Motor neuron (in vitro differentiated cells): Measurements from ENCODE around the gene FAM110D. TPM values are rescaled to one million over a fixed set of nuclear protein-coding genes. Genes with fewer than 3 reads are reported as not detected.

ENCODE experiments used
- ATAC-seq, 8 experiments: fragments of 200-7000 bp; cut with Tn5 transposase; replicated peaks in 6 of 8; 2 replicates each; pipeline ENCODE4 v1.8.0; 2021; ENCODE audit warnings: mild to moderate bottlenecking in 8 of 8, moderate library complexity in 8 of 8
- H3K27ac ChIP-seq, 2 donors: fragments of 250-450 bp; sonication (Bioruptor Pico); 2 replicates each; pipeline ENCODE4 v1.9.0; 2021; ENCODE audit warnings: antibody characterized with exemption in 2 of 2, mild to moderate bottlenecking in 2 of 2, moderate library complexity in 1 of 2
- H3K4me1 ChIP-seq, 2 donors: fragments of 250-450 bp; sonication (Bioruptor Pico); replicated peaks in 1 of 2; 2 replicates each; pipeline ENCODE4 v1.6.1; 2021; ENCODE audit warnings: antibody characterized with exemption in 2 of 2, mild to moderate bottlenecking in 2 of 2, moderate library complexity in 1 of 2
- H3K4me3 ChIP-seq, 5 donors: fragments of 250-450 bp; sonication (Bioruptor Pico); 2 replicates each; pipeline ENCODE4 v1.9.0; 2021; ENCODE audit warnings: antibody characterized with exemption in 5 of 5, mild to moderate bottlenecking in 5 of 5, moderate library complexity in 4 of 5
- WGBS, 10 experiments: fragments of 450-650 bp; shearing (Covaris generic); methylation state at CpG; one replicate each; pipeline ENCODE4 v1.0.0; 2022; 5-methylcytosine and 5-hydroxymethylcytosine counted together
- in situ Hi-C, 9 experiments: fragments of 400-800 bp; cut with MboI; loops; one replicate each; pipeline ENCODE4 v1.15.0; 2021; ENCODE audit warnings: low sequenced_read_pairs in 9 of 9, low pct_unique_long_range_greater_than_20kb in 2 of 9; ENCODE audit not compliant: unreplicated experiment in 9 of 9
- total RNA-seq, 8 experiments: library from RNA; unstranded; fragments of 300-600 nt; gene quantifications; 2 replicates each; pipeline versions ENCODE4 v1.2.3 to v1.2.4, GENCODE V29; 2022

Gene FAM110D
- total RNA-seq, 8 experiments from 2014 or later: 0.15 to 1.1 (median 0.52) TPM

- ATAC-seq: peak; percentile 48 to 83 (median 56)
Observed at GRCh38 chr1:26190373-26190987, 31.6 kb downstream of the FAM110D start, which contains the start of gene CATSPER4. CATSPER4 (plus strand) TSS chr1:26190602; CDS start chr1:26190628, 26 bp downstream.

GRCh38 chr1:26191739-26192138 is 32.9 kb downstream of the FAM110D start:
- ATAC-seq: no peak
- WGBS, 10 experiments: 17 to 86% (median 55%) methylated on average over 1 to 3 of the region's 3 CpGs
- Histone ChIP-seq H3K27ac (no peak overlapping the region), H3K4me3 (no peak overlapping the region), H3K4me1 (peaks cover 0 to 4% of the 10 kb centered on the region in 2 donors)
- in situ Hi-C loops: no loop called here

More at GRCh38 chr1:26190373-26190987, 31.6 kb downstream of the FAM110D start, which contains the start of gene CATSPER4:
- WGBS, 10 experiments: 11 to 63% (median 31%) methylated on average over 2 to 6 of the region's 16 CpGs; no CpG with 5 or more reads in 4 of the 10 experiments
- H3K27ac ChIP-seq: peak within 1 kb of the TSS in 1 of 2 donors; percentile 53
- peaks cover 0 to 4% of the 10 kb centered on the region in 2 donors for H3K4me1 ChIP-seq
- in situ Hi-C loops: no loop called here
- no peak within 1 kb of the TSS for H3K4me3 ChIP-seq

- H3K4me3 ChIP-seq: no peak overlapping the region
- in situ Hi-C loops: no loop called here
- H3K4me1 ChIP-seq: peaks cover 0 to under 1% of the 10 kb centered on the region in 2 donors
- WGBS, 10 experiments: 33 to 100% (median 87%) methylated on average over 1 to 3 of the region's 3 CpGs; no CpG with 5 or more reads in 1 of the 10 experiments
- no peak for ATAC-seq
- H3K27ac ChIP-seq: no peak overlapping the region
Observed at GRCh38 chr1:26195805-26196204, 36.9 kb downstream of the FAM110D start.

- no peak overlapping the region for H3K4me3 ChIP-seq
- H3K27ac ChIP-seq: no peak overlapping the region
- ATAC-seq: no peak
- in situ Hi-C loops: no loop called here
- whole genome bisulfite sequencing, 10 experiments: 40 to 100% (median 83%) methylated on average over 1 to 3 of the region's 3 CpGs; no CpG with 5 or more reads in 5 of the 10 experiments
- peaks cover 0 to 6% of the 10 kb centered on the region in 2 donors for H3K4me1 ChIP-seq
Observed at GRCh38 chr1:26197301-26197700, 38.4 kb downstream of the FAM110D start.

GRCh38 chr1:26197813-26198212 is 38.9 kb downstream of the FAM110D start:
- in situ Hi-C loops: no loop called here
- no peak overlapping the region for H3K4me3 ChIP-seq
- H3K4me1 ChIP-seq: peaks cover 0 to 6% of the 10 kb centered on the region in 2 donors
- 20 to 81% (median 56%) methylated on average over 1 to 11 of the region's 11 CpGs; no CpG with 5 or more reads in 6 of the 10 experiments for WGBS, 10 experiments
- no peak overlapping the region for H3K27ac ChIP-seq
- no peak for ATAC-seq

GRCh38 chr1:26200413-26200812 is 41.5 kb downstream of the FAM110D start:
- peak in 2 of 8 experiments; percentile 10 to 25 for ATAC-seq
- no peak overlapping the region for H3K27ac ChIP-seq
- 50 to 100% (median 81%) methylated on average over 2 to 5 of the region's 5 CpGs; no CpG with 5 or more reads in 3 of the 10 experiments for WGBS, 10 experiments
- no peak overlapping the region for H3K4me3 ChIP-seq
- in situ Hi-C loops: no loop called here
- peaks cover 0 to 6% of the 10 kb centered on the region in 2 donors for H3K4me1 ChIP-seq

GRCh38 chr1:26203642-26204318 is 44.9 kb downstream of the FAM110D start:
- Histone ChIP-seq H3K27ac (no peak overlapping the region), H3K4me3 (no peak overlapping the region), H3K4me1 (peaks cover 0 to 6% of the 10 kb centered on the region in 2 donors)
- 63 to 100% (median 75%) methylated on average over 1 to 9 of the region's 9 CpGs; no CpG with 5 or more reads in 2 of the 10 experiments for WGBS, 10 experiments
- ATAC-seq: no peak
- in situ Hi-C loops: no loop called here

- H3K4me1 ChIP-seq: peaks cover 3 to 11% of the 10 kb centered on the region in 2 donors
- 0 to 100% (median 67%) methylated on average over 1 to 5 of the region's 5 CpGs; no CpG with 5 or more reads in 1 of the 10 experiments for WGBS, 10 experiments
- in situ Hi-C loops: no loop called here
- H3K4me3 ChIP-seq: no peak overlapping the region
- ATAC-seq: peak in 4 of 8 experiments; percentile 28 to 92 (median 40)
- no peak overlapping the region for H3K27ac ChIP-seq
Observed at GRCh38 chr1:26210147-26210870, 51.4 kb downstream of the FAM110D start.

GRCh38 chr1:26212726-26213125 is 53.8 kb downstream of the FAM110D start:
- WGBS, 10 experiments: 38 to 93% (median 78%) methylated on average over 1 to 5 of the region's 5 CpGs; no CpG with 5 or more reads in 2 of the 10 experiments
- no peak for ATAC-seq
- in situ Hi-C loops: no loop called here
- Histone ChIP-seq H3K27ac (no peak overlapping the region), H3K4me3 (no peak overlapping the region), H3K4me1 (peaks cover 3 to 11% of the 10 kb centered on the region in 2 donors)

- Histone ChIP-seq H3K4me1 (peaks cover 3 to 11% of the 10 kb centered on the region in 2 donors), H3K4me3 (no peak overlapping the region), H3K27ac (no peak overlapping the region)
- WGBS, 10 experiments: 56 to 100% (median 78%) methylated on average over 2 to 6 of the region's 6 CpGs
- no peak for ATAC-seq
- in situ Hi-C loops: no loop called here
Observed at GRCh38 chr1:26213335-26213905, 54.5 kb downstream of the FAM110D start.
